ENCODE measurements around the gene IDE.
"Not testable (repeated sequence)": the region's sequence is repeated elsewhere in the genome, so short reads cannot be mapped to it uniquely, and the experiment has no call there.

The IDE gene

DNA sequence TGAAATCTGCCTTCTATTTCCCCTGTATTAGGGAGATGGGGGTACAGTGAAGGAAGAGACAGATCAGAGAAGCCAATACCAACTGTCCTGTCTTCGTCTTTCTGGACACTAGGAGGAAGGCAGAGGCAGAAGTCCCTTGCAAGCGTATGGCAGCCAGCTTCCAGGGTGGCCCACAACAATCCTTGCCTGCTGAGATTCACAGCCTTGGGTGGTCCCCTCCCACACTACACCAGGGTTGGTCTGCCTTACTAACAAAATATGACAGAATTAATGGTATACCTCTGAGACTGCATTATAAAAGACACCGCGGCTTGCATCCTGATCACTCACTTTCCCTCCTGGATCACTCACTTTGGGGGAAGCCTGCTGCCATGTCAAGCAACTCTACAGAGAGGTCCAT, 90.4 kb downstream of the IDE start:
- no peak for DNase-seq

DNA sequence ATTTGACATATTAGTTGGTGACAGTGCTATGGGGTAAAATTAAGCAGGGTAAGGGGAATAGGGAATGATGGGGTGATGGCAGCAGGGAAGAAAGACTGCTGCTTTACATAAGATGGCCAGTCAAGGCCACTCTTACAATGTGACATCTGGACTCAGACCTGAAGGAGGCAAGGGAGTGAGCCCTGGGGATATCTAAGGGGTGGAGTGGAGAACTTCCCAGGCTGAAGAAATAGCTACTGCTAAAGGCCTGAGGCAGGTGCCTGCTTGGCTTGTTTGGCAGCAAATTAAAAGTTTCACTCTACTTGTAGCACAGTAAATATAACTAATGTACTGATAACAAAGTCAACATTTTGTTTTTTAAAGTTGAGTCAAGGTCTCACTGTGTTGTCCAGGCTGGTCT, 93.5 kb downstream of the IDE start:
- DNase-seq, result no peak

DNA sequence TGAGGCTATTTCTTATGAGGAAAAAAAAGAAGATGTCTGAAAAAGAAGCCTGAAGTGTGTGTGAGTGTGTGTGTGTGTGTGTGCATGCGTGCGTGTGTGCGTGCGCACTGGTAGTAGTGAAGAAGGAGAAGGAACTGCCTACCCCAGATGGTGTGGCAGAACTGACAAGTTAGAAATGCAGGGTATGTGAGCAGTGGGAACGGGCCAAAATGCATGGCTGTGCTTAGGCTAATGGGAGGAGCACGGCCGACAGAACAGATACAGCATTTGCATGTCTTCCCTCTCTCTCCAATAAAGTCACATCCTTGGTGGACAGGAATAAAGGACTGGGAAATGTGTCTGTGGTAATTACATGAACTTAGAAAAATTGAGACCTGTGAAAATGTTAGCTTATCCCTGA, 94.3 kb downstream of the IDE start:
- DNase-seq, result no peak

DNA sequence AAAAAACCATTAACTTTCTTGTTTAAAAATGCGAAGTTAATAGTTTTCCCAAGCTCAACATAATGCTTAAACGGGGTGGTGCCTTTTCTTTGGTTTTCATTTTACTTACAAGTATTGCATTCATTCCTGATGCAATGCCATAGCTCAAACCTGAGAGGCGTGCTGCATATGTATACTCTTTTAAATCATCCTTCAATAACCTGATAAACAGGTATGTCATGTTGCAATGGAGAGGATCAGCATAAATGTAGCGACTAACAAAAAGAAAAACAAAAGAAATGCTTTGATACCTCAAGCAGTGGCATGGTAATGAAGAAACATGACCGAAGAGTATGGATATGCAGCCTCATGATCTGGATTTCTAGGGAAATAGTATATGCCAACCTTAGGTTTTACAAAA, 95.4 kb downstream of the IDE start:
- DNase-seq, result no peak

DNA sequence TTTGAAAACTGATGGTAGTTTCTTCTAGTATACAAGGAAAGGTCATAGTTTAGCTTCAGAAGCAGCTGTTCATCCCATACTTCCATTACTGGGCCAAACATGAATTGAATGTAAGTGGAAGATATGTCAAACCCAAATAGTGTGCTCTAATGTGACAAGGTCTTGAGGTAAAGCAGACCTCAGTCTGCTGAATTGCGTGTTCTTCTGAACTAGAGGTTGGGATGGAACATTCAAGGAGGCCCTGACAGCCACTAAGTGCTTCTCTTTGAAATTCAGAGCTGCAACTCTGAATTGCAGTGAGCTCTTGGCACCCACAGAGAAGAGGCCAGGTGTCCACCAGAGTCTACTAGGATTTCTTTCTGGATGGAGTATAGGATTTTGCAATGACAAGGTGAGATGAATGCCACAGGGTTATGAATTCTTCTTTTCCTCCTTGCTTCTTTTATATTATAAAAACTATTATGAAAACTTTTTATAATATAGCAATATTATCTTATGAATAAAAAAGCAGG, 98.5 kb downstream of the IDE start:
- no peak for DNase-seq

DNA sequence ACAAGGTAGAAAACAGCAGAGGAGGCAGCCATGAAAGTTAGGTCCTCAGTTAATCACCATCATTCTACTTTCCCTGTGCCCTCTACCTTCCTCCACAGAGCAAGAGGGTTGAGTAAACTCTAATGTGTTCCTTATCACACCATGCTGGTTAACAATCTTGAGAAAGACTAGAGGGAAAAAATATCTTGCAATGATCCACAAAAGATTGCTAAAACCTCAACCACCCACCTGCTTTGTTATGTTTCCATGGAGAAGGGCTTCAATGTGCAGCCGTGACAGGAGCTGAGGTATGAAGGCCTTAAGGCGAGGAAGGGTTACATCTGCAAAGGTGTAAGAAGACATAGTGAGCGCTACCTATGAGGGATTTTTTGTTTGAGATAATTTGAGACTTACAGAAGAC, 103.9 kb downstream of the IDE start:
- DNase-seq, result no peak

DNA sequence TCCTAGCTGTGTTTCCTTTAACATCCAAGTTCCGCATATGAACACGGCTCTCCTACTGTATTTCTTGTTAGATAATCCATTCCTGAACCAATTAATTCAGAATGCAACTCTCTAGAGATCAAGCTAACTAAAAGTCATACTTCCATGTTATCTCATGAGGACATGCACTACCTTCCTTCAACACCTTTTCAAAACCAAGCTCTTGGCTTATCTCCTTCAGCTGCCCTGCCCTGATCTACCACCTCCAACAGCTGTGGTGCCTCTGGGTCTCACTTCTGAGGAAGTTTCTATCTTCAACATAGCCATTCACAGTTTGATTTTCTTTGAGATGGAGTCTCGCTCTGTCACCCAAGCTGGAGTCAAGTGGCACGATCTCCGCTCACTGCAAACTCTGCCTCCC, 109.5 kb downstream of the IDE start:
- DNase-seq, result no peak

DNA sequence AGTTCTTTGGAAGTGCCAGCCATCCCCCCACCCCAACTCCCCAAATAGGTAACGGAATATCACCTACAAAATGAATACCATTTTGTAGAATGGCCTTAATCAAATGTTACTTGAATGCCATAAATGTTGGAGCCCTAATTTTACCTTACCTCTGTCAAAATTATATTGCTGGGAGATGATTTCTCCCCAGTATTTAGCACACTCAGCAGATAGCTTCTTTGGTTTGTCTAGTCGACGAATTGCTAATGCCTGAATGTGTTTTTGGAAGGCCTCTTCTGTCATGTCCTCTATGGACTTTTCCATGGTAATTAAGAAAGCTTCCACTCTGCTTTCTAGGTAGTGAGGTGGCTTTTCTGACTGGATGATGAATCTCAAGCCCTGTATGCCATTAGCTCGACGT, 110.3 kb downstream of the IDE start:
- no peak for DNase-seq

DNA sequence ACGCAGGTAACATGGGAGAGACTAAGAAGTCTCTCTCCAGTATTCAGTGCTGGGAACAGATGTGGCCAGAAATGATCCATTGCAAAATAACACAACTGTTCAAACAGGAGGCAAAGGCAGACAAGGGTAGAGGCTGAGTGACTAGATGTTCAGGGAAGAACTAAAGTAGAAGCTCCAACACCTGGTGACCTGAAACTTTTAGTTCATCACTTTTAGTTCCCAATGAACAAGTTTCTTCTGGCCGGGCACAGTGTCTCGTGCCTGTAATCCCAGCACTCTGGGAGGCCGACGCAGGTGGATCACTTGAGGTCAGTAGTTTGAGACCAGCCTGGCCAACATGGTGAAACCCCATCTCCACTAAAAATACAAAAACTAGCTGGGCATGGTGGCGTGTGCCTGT, 118.9 kb downstream of the IDE start:
- not testable (repeated sequence) for DNase-seq

DNA sequence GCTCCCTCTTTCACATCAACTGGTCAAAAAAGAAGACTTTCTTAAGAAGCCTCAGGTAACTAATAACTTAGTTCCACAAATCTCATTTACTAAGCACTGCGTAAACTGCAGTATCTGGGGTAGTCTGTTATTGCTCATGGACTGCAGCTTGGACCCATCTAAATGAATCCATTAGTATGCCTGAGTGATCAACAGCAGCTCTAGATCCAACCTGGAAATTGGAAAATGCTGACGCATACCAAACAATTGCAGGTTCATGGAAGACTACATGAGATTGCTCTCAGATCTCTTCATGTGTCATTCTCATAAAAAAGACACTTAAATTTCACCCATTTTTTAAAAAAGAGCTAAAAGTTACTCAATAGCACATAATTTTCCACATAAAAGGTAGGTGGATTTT, 121.6 kb downstream of the IDE start:
- DNase-seq, result no peak

DNA sequence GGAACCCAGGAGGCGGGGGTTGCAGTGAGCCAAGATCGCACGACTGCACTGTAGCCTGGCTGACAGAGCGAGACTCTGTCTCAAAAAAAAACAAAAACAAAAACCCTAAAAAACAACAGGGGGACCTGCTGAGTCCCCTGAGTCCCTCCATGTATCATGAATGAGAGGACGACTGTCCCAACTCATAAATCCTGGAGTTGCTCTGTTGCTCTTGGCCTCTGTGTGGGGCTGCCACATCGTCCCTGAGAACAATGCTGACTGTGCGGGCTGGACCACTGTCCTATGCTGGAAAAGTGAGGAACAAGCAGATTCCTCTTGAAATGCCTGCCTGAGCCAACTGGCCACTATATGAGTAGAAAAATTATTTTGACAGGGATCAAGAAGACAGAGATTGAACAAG, 122.5 kb downstream of the IDE start:
- no peak for DNase-seq

DNA sequence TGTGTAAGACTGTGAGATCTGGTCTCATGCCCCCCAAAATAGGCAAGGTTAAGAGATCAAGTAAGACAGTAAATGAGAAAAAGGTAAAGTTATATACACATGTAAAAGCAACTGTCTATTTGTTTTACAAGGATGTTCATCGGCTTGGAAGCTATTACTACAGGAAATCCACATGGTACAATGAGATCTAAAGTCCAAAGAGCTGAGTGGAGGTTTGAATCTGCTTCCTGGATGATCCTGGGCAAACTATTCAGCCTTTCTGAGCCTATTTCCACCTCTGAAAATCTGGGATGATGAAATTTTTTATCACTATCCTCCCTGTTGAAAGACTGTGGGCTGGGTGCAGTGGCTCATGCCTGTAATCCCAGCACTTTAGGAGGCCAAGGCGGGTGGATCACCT, 123.0 kb downstream of the IDE start:
- DNase-seq, result no peak

DNA sequence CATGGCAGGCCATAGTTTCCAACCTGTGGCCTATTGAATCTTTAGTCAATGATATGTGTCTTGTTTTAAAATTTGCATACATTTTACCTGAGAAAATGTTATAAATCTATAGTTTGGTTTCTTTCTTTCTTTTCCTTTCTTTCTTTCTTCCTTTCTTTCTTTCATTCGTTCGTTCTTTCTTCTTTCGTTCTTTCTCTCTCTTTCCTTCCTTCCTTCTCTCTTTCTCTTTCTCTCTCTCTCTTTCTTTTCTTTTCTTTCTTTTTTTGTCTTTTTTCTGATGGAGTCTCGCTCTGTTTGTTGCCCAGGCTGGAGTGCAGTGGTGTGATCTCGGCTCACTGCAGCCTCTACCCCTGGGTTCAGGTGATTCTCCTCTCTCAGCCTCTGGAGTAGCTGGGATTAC, 133.3 kb downstream of the IDE start:
- no peak for DNase-seq

DNA sequence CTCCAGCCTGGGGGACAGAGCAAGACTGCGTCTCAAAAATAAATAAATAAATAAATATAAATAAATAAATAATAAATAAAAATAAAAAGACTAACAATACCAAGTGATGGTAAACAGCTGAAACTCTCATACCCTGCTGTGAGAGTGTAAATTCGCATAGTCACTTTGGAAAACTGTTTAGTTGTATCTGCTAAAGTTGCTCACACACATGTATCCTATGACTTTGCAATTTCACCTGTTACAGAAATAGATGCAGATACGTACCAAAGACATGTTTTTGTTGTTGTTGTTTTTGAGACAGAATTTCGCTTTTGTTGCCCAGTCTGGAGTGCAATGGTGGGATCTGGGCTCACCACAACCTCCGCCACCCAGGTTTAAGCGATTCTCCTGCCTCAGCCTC, 135.7 kb downstream of the IDE start:
- no peak for DNase-seq

DNA sequence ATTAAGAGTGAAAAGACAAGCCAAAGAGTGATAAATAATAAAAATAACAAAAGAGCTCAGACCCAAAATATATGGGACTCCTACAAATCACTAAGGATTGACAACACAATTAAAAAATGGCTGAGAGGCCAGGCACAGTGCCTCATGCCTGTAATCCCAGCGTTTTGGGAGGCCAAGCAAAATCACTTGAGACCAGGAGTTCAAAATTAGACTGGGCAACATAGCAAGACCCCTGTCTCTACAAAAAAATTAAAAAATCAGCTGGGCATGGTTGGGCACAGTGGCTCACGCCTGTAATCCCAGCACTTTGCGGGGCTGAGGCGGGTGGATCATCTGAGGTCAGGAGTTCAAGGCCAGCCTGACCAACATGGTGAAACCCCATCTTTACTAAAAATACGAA, 137.3 kb downstream of the IDE start:
- no peak for DNase-seq

DNA sequence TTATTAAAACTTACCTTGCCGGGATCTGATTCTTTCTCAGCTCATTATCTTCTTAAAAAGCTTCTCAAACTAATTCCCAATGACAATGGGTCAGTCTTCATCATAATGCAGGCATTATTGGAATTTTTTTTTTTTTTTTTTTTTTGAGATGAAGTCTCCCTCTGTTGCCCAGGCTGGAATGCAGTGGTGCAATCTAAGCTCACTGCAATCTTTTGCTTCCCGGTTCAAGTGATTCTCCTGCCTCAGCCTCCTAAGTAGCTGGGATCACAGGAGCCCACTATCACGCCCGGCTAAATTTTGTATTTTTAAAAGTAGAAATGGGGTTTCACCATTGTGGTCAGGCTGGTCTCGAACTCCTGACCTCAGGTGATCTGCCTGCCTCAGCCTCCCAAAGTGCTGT, 137.8 kb downstream of the IDE start:
- not testable (repeated sequence) for DNase-seq

DNA sequence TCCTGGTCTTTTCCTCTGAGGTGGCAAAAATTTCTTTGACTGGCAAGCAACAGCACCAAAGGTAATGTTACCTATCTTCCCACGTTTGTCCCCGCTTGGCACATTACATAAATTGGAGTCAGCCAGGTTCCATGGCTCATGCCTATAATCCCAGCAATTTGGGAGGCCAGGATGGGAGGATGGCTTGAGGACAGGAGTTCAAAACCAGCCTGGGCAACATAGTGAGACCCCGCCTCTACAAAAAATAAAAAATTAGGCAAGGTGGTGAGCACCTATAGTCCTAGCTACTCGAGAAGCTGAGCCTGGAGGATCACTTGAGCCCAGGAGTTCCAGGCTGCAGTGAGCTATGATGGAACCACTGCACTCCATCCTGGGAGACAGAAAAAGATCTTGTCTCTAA, 139.5 kb downstream of the IDE start:
- DNase-seq, result no peak

DNA sequence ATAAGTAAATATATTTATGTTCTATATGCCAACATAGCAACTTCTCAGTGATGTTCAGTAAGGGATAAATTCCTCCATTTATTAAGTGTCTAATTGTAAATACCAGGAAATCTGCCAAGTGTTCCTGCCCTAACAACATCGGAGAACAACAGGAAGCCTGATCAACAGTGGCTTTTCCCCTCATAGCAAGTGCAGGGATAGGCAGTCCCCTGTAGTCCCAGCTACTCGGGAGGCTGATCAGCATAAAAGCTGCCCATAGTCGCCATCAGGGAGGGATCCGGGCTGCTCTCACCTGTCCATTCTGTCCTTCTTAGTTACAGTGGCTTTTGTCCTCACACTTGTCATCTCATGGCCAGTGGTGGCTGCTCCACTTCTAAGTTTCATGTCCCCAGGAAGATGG, 141.3 kb downstream of the IDE start:
- DNase-seq, result no peak

DNA sequence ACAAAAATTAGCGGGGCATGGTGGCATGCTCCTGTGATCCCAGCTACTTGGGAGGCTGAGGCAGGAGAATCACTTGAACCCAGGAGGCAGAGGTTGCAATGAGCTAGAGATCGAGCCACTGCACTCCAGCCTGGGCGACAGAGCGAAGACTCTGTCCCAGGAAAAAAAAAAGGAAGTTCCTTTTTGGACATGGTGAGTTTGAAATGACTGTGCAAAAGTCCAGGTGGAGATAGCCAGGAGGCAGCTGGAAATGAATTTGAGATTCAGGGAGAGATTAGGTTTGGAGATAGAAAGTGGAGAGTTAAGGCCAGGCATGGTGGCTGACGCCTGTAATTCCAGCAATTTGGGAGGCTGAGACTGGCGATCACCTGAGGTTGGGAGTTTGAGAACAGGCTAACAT, 143.8 kb downstream of the IDE start:
- DNase-seq, result no peak

DNA sequence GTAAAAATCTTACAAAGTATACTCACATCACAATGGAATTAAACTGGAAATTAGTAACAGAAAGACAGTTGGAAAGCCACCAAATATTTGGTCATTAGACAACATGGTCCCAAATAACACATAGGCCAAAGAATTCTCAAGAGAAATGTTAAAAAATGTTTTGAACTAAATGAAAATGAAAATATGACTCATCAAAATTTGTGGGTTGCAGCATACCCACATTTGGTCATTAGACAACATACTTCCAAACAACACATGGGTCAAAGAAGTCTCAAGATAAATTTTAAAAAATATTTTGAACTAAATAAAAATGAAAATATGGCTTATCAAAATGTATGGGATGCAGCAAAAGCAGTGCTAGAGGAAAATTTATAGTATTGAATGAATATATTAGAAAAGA, 152.3 kb downstream of the IDE start:
- no peak for DNase-seq

DNA sequence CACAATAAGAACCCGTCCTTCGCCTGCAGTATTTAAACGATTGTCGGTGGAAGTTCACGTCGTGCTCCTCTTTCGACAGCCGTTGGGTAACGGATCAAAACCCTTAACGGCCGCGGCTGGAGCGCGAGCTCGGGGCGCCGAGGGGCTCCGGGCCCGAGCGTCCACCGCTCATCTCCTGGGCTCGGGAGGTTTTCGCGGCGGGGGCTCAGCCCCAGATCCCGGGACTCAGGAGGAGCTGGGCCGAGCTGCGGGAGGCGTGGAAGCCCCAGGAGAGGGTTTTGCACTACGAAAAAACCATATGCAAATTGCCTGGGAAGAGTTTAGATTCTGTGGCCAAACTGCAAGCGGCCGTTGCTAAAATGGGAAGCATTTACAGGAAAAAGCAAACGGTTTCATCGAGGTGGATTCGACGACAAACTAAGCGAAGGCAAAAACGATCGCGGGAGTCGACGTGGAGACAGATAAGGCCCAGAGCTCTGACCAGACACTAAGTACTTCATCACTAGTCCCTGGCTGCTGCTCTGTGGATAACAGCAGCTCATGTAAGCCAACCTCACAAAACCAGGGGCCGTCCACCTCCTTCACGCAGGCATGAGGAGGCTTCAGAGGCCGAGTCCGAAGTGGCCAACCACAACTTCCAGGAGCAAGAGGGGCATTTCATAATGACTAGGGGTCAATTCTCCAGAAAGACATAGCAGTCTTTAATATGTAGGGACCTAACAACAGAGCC, 153.2 kb downstream of the IDE start:
- no peak for DNase-seq

DNA sequence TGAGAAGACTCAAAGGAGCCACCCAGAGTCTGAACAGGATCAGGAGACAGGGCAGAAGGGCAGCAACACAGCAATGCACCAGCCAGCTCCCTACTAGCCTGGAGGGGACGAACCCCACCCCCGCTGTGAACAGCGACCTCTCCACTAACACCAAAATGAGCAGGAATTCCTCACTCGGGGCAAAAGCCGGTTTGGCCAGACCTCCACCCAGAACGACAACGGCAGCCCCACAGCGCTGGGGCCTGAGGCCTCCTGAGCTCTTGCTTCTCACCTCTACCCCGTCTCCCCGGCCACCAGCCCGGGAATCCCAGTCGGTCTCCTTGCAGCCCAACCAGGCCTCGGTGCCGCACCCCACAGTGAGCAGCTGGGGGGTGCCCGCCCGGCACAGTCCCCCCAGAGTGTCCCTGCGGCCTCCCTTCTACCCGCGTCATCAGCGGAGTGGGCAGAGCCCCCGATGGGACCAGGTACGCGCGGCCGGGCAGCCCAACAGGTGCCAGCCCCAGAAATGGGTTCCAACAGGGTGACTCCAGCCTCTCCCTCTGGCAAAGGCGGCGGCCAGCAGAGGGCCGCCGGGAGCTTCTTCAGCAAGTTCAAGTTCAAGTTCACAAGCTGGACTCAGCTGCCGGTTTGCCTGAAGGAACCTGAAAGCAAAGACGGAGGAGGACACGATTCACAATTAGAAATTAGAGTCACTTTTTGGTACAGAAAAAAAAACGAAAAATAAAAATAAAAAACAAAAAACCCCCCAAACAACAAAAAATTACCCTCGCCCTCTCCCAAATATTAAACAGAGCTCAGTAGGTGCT, 153.9 kb downstream of the IDE start:
- no peak for DNase-seq

DNA sequence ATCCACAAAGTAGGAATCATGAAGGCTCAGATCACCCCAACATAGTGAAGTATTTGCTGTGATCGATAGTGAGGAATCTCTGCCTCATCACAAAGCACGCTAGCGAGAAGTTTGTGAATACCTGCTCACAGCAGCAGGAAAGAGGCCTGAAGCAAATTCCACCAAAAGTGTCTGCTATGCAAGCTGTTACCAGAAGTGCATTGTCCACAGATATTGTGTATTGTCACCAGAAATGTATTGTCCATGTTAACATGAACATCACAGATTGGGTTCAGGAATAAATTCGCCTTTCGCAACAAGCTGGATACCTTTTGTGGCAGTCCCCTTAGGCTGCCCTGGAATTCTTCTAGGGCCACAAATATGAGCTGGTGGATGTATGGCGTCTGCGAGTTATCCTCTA, 155.0 kb downstream of the IDE start:
- DNase-seq, result no peak

DNA sequence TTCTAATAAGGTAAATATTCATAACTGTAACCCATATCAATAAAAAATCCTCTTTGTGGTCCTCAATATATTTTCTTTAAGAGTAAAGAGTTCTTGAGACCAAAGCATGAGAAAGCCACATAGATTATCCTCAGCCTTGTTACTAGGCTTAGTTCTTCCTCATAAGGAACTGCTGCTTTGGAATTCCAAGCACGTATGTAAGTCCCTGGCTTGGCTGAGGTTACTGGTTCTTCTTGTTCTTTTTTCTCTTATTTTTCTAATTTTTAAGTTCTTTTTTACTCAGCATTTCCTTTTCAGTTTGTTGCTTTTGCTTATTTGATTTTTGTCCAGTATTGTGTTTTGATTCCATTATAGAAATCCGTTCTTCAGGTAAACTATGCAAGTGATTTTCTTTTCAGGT, 155.7 kb downstream of the IDE start:
- no peak for DNase-seq

DNA sequence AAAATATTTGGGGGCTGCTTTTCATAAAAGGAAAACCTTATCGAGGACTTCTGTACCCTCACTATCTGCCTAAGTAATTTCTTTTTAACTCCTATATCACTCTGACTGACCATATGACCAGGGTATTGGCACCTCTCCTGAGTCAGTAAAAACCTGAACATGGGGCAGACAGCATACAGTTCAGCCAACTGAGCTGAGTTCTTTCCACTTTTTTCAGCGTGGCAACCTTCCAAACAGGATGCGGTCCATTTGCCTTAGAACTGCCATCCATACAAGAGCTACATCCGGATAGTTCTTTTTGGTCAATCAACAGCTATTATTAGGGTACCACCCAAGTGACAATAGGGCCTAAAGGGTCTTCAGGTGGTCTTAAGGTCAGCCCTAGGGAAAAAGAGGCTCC, 160.4 kb downstream of the IDE start:
- DNase-seq, result no peak
